Measurements from ENCODE around the gene MRPL54.
"Not testable (repeated sequence)": the region's sequence is repeated elsewhere in the genome, so short reads cannot be mapped to it uniquely, and the experiment has no call there.

Gene MRPL54

DNA sequence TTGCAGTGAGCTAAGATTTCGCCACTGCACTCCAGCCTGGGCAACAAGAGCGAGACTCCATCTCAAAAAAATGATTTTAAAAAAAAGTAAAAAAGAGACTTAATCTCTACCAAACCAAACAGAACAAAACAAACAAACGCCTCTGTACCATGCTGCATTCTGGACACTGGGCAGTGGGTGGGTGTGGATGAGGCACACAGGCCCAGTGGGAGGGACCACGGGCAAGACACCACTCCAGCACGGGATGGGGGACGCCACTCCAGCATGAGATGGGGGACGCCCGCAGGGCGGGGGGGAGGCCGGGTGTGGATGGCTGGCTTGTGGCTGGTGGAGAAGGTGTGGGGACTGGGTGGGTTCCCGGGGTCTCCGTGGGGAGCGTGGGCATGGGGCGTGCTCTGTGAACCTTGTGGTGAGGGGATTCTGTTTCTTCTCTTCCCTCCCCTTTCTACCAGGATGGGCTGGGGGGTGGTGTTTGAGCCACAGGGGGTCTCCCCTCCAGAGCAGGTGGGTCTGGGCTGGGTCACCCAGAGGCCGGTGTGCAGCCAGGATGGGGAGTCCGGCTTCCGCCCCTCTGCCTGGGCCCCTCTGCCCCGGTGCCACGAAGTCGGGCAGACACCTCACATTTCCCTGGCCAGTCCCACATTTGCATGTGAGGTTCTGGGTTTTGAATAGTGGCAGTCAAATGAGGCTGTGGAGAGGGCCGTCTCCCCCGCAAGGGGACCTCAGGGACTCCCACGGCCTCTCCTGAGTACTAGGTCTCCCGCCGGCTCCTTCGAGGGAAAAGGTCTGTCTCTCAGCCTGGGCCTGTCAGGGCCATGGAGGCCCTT lies 47.6 kb downstream of the MRPL54 start:
- DNase-seq (ENCODE audit: low read depth, low spot score) = no peak

DNA sequence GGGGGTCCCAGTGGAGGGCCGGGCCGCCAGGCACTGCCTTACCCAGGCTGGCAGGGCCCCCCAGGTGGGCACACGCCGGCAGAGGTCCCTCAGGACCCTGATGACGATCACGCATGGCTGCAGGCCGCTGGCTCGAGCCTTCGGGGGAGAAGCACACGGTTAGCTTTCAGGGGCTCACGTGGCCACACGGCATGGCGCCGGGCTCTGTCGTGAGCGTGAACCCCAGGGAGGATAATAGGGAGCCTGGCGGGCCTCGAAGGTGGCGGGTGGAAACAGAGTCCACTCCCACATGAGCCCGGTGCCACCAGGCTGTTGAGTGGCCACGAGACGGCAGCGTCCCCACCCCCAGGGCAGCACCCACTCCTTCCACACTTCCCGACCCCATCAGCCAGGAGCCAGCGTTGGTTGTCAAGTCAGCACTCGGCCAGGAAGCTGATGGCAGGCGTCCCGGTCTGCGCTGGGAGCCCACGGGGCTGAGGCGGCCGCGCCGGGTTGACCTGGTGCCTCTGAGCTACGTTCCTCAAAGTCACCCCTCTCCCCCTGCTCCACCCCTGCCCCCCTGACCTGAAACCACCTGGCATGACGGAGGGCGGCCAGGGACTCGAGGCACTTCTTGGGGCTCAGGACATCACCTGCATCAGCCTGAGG lies 48.4 kb downstream of the MRPL54 start:
- DNase-seq (ENCODE audit: low read depth, low spot score) = no peak

DNA sequence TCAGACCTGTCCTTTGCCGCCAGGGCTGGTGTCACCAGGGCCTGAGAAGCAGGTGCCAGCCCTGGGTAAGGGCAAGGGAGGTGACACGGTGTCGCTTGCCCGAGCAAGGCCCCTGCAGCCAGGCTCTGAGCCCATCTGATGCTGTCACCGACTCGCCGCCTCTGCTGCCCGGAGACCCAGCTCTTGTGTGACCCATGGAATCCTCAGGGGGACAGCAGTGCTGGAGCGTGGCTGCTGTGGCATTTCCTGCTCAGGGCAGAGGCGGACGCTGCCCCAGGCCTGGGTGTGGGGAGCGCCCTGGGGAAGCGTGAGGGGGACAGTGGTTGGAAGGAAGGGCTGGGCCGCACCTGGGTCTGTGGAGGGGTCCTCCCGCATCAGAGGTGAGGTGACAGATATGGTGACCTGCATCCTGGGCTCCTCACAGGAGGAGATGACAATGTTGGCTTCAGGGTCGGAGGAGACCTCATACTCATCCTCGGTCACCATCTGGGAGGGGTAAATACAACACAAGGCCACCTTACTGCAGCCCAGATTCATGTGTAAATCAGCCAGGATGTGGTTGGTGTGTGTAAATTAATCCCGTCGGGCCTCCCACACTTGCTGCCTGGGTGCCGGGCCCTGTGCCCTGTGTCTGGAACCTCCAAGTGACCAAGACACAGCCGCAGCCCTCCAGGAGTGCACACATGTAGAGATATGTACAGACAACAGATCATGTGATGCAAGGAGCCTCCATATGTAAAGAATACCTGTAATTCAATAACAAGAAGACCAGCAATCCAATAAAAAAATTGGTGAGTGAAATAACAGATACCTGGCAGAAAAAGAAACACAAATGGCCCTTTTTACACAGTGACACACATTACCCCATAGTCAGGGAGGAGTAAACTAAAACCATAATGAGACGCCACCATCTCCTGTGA lies 51.3 kb downstream of the MRPL54 start:
- DNase-seq (ENCODE audit: low read depth, low spot score) = no peak

DNA sequence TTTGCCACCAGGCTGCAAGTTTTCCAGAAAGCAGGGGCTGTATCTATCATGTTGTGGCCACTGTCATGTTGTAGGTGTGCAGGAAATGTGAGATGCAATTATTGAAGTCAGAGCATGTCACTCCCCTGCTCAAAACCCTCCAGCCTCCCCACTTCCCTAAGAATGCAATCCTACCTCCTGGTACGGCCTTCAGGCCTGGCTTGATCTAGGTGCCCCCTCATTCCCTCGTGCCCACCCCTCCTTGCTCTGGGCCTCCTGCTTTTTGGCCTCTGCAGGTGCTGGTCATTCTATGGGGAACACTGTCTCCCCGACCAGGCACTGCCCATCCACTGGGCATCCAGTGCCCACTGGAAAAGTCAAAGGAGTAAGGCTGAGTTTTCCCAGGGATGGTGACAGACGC lies 52.2 kb downstream of the MRPL54 start:
- DNase-seq (ENCODE audit: low read depth, low spot score) = no peak

DNA sequence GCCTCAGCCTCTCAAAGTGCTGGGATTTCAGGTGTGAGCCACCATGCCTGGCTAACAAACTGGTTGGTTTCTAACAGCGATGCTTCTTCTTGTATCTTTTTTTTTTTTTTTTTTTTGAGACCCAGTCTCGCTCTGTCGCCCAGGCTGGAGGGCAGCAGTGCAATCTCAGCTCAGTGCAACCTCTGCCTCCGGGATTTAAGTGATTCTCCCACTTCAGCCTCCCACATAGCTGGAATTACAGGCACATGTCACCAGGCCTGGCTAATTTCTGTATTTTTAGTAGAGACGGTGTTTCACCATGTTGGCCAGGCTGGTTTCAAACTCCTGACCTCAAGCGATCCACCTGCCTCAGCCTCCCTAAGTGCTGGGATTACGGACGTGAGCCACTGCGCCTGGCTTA lies 53.7 kb downstream of the MRPL54 start:
- DNase-seq (ENCODE audit: low read depth, low spot score) = not testable (repeated sequence)

DNA sequence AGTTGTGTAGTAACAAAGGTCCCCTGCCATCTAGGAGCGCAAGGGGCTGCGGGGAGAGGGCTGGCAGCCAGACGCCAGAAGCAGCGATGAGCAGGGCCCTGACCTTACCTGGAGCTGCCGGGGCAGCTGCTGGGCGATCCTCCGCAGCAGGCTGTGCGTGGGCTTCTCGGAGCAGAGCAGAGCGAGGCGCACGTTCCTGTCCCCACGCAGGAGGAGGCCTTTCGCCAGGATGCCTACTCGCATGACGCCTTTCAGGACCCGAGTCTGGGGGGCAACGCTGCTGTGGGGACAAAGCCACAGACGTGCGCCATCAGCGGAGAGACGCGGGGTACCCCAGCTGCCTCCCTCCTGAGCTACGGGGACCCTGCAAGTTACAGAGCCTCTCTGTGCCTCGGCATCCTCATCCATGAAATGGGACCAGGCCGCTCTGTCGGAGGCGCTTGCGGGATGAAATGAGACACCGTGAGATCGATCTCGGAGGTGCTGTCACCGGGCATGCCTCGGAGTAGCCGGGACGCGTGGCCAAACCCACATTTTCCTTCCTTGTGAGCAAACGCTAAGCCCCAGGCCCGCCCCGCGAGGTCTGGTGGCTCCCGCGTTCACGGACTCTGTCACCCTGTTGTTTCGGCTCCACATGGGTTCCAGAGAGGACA lies 54.2 kb downstream of the MRPL54 start:
- no peak for DNase-seq (ENCODE audit: low read depth, low spot score)
